Iris pigment epithelial cell (primary cell): ENCODE data around the gene ARHGAP24.
A peak's percentile ranks its signal among the peaks of the same experiment; 100 is the strongest.
"Not testable (repeated sequence)": the region's sequence is repeated elsewhere in the genome, so short reads cannot be mapped to it uniquely, and the experiment has no call there.

Source experiments
- DNase-seq: peaks from one replicate; pipeline ENCODE4 v3.0.0-alpha.2; 2011; ENCODE audit warnings: low read depth

The ARHGAP24 gene

GRCh38 chr4:85862896-85863295 is 387.9 kb downstream of the ARHGAP24 start:
- DNase-seq, result no peak

GRCh38 chr4:85864259-85865205 is 389.6 kb downstream of the ARHGAP24 start:
- no peak for DNase-seq

DNA sequence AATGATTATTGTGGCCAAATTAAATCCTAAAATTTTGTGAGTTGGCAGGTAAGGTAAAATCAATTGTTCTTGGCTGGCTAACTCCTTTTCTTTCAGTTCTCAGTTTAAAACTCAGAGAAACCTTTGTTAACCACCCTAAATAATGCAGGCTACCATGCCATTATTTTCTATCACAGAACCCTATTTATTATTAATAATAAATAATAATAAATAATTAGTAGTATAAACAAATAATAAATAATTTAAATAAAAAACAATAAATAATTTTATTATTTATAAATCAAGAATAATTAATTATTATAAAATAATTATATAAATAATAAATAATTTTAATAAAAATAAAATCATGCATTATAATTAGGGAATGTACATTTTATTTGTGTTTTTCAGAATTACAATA is 390.3 kb downstream of the ARHGAP24 start:
- DNase-seq, result no peak

DNA sequence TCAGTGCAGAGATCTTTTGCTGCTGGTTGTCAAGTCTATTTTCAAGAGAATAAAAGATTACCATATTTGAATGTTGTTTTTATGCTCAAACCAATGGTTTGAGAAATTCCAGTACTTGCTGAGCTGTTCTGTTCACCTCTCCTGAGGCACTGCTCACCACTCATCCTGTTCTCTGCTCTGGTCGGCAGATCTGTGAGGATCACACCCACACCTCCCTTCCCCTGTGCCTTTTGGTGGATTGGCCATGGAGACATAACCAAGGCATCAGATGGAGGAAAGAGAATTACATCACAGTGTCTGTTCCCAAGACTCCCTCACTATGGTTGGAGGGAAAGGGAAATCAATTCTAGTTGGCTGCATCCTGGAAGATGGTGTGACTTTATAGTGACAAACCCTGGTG is 391.6 kb downstream of the ARHGAP24 start:
- DNase-seq, result no peak

DNA sequence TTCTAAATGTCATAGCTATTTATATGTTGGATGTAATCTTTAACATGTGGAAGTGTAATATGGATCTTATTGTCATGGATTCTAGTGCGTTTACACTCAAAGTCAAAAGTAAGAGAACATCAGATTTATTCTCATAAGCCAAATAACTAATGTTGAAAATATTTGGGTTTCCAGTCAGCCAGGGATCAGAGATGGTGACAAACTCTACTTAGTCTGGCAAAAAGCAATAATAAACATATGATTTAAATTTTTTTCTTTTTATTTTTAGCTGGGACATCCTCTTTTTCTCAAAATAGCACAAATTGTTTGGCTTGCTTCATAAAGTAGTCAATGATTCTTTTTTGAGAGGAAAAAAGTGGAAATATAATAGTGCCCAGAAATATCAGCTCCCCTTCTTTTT is 392.3 kb downstream of the ARHGAP24 start:
- DNase-seq, result no peak

DNA sequence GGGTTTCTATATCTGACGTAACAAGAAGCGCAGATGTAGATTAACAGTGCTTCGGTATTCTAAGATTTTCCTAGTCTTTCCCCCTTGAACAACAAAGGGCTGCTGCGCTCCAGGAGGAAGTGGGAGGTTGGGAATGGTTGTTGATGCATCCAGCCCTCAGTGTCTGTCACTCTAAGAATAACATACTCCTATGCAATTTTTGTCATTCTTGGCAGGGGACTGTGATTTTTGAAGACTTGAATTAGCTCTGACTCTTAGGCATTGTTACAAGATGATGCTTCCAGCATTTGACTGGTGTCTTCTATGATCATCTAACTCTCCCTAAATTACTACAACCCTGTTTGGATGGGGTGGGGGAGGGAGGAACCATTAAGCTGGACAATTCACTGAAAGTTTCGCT is 394.2 kb downstream of the ARHGAP24 start:
- DNase-seq, result no peak

GRCh38 chr4:85870298-85871083 is 395.5 kb downstream of the ARHGAP24 start:
- DNase-seq, result no peak

DNA sequence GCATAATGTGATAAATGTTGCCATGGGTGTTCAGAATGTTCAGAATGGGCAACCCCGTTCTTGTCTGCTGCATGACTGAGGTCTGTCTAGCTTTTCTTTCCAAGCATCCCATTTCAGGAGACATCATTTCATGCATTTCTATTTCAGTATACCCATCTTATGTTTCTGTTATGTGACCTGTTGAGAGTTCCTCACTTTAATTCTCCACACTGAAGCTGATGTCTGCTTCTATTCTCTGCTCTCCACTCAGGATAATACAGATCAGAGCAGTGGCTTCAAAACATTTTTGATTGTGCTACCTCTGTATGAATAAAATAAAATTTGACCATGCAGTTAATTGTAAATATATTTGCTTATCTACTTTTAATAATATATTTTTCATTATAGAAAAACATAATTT is 398.6 kb downstream of the ARHGAP24 start:
- DNase-seq, result no peak

DNA sequence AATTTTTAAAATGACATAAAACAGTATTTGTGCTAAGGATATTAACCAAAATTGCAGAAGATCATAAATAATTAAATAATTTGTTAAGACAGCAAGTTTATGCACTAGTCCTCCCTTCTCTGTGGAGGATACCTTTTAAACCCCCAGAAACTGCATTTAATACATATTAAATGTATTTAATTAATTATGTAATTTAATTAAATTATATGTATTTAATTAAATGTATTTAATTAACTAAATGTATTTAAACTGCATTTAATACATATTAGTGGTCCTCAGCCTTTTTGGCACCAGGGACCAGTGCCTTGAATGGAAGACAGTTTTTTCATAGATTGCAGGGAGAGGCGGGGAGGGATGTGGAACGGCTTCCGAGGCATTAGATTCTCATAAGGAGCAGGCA is 404.6 kb downstream of the ARHGAP24 start:
- no peak for DNase-seq

GRCh38 chr4:85883180-85883579 is 408.2 kb downstream of the ARHGAP24 start:
- no peak for DNase-seq

DNA sequence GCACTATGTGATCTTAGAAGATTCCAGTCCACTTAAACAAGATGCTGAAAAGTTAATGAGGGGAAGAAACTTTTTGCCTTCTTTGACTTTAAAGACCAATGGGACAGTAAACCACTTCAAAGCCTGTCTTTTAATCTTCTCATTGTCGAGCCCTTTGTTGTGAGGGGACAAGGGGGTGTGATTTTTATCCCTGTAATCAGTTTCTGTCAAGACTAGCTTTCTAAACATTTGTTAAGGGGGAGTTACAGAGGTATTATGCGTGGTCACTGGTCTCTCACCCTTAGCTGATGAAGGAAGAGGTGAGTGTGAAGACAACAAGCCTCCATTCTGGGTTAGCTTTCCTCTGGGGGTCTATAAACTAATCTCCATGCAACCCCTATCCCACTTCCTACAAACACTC is 409.3 kb downstream of the ARHGAP24 start:
- no peak for DNase-seq

DNA sequence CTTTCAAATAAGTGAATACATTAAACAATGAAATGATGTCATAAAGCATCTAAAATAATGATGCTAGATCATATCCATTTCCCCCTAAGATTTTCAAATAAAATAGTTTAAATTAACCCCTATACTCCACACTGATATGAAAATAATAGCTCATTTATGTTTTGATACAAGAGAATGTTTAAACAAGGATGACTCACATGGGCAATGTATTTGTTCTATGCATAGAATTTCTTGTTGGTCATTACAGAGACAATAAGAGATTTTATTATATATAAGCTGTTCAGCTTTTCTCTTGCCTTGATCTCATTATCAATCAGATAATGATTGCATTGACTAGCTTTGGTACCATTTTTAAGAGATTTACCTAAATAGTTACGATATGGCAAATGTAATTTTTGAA is 411.7 kb downstream of the ARHGAP24 start:
- no peak for DNase-seq

GRCh38 chr4:85889314-85889713 is 414.4 kb downstream of the ARHGAP24 start:
- DNase-seq, result no peak

DNA sequence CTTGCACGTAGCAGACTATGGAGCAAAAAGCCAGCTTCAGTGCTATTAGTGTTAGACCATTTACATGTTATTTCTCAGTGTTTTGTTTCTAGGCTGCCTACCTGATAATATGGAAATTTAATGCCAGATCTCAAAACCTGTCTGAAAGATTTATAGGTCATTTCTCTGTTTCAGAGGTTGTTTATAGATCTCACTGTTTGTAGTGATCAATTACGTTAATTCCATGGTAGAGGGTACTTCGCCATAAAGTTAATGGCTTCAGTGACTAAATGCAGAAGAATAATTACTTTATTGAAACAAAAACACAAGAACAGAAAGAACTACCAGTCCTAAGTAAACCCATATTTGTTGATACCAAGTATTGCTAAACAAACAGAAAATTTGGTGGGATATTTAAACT is 420.8 kb downstream of the ARHGAP24 start:
- DNase-seq, result no peak

DNA sequence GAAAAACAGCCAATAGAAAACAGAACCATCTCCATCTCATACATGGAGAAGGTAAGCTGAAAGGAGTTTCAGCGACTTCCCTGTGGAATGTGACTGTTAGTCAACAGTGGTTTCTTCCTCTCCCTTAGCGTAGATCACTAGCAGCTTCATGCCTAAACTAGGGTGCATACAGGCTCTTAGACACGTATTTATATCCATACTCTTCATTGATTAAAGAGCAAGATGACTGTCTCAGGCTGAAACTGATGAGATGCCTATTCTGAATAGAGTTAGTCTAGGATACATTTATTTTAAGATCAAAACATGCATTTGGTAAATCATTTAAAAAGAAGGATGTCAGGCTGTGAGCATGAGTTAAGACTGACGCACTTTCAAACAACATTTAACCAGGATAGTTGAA is 423.3 kb downstream of the ARHGAP24 start:
- DNase-seq, result no peak

GRCh38 chr4:85901500-85901899 is 426.6 kb downstream of the ARHGAP24 start:
- peak; percentile 41 for DNase-seq

DNA sequence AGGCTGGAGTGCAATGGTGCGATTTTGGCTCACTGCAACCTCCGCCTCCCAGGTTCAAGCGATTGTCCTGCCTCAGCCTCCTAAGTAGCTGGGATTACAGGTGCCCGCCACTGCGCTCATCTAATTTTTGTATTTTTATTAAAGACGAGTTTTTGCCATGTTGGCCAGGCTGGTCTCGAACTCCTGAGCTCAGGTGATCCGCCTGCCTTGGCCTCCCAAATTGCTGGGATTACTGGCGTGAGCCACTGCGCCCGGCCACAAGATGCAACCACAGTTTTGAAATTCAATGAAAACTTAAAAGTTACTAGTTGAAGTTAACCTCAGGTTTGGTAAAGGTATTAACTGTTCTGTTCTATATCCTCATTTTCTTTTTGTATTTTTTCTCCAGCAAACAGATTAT is 427.7 kb downstream of the ARHGAP24 start:
- not testable (repeated sequence) for DNase-seq

DNA sequence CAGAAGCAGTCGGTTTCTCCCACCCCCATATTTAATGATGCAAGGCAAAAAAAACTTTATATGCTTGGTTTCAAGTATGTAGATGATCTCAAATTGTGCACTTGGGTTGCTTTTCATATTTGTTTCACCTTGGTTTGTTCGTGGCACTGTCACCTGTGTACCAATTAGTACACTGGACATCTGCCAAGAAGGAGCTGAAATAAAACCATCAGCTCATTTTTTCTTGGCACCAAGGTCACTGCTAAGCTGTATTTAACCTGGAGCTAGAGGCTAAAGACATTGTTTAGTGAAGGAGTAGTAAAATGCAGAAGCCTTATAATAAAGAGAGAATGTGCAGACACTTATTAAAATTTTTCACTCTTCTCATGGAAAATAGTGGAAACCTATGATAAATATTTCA is 430.8 kb downstream of the ARHGAP24 start:
- DNase-seq, result no peak

GRCh38 chr4:85907001-85907400 is 432.1 kb downstream of the ARHGAP24 start:
- DNase-seq, result no peak

DNA sequence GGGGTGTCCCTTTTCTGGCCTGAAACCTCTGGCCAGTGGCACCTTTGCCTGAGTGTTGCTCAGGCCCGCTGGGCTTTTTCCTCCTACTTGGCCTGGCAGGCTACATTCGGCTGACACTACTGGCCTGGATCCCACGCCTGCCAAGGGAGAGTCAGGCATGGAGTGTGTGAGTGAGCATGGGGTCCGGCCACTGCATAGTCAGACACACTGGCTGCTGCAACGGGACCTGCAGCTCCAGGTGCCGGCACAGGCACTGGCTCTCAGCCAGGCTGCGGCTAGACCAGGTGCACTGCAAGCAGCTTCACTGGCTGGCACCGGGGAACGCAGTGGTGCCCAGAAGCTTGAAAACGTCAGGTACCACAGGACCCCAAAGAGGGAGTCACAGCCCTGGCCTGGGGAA is 434.9 kb downstream of the ARHGAP24 start:
- no peak for DNase-seq

DNA sequence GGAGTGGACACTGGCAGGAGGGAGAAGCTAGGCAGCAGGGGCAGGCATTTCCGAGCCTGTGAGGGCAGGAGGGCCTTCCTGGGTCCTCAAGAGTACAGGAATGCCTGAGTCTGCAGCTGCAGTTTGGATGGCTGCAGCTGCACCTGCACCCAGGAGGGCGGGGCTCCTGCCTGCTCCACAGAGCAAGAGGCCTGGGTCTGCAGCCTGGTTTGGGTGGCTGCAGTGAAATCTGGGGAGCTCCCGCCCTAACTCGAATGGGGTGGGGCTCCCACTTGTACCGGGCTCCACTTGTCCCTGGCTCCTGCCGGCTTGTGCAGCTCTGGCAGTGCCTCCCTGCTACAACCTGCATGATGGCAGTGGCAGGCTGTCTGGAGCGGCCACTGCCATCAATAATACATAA is 436.0 kb downstream of the ARHGAP24 start:
- DNase-seq, result no peak

DNA sequence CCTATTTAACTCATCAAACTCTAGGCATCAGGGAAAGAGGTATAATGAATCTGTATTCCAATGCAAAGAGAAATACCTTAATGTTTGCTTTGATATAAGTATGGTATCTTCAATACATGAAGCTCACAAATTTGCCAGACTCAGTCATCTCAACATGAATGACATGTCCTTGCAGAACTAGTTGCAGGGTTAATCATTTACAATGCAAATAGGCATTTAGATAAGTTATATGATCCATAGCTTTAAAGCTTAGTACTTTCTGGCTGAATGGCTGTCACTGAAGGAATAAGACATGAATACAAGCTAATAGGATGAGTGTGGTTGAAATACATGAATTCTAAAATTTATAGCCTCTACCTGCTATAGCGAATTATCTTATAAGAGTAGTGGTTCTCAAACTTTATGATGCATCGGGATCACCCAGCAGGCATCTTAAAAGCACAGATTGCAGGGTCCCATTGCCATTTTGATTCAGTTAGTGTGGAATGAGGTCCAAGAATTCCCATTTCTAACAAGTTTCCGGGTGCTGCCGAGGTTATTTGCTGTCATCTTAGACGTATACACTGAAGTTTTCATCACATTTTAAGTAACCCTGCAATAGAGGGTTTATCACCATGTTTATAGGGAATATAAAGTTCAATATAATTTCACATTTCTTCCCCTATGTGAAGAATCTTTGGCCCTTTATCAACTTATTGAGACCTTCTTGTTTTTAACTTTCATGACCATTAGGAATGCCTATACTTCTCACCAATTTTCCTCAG is 439.2 kb downstream of the ARHGAP24 start:
- DNase-seq, result no peak
